GM12878 (cell line): ENCODE data around the gene ABCD4. TPM values are rescaled to one million over a fixed set of nuclear protein-coding genes. Genes with fewer than 3 reads are reported as not detected.

Source experiments
- ATAC-seq: fragments of 200-7000 bp; cut with Tn5 transposase; 3 replicates; pipeline ENCODE4 v1.9.1; 2020; ENCODE audit warnings: mild to moderate bottlenecking, moderate library complexity
- BruUV-seq: library from RNA; stranded (reverse); fragments of 400-500 nt; replicated peaks from 2 replicates; lab custom pipeline; 2021; lab: Mats Ljungman, UMichigan
- CTCF ChIA-PET: fragments of 300-600 bp; sonication (Branson Sonifier 250); formaldehyde crosslinking; extraction: SDS; loops from one replicate; lab custom pipeline; 2021; ENCODE audit warnings: inconsistent platforms; lab: Yijun Ruan, JAX
- POLR2A ChIA-PET: fragments of 350-600 bp; formaldehyde crosslinking; extraction: SDS; loops from one replicate; lab custom pipeline; 2021; ENCODE audit warnings: inconsistent platforms; lab: Charles Lee
- RAD21 ChIA-PET: fragments of 300-600 bp; sonication (Branson Sonifier 250); formaldehyde crosslinking; loops from one replicate; lab custom pipeline; 2023; ENCODE audit warnings: antibody characterized with exemption; ENCODE audit not compliant: unreplicated experiment; lab: Charles Lee
- SMC1A ChIA-PET: fragments of 300-600 bp; sonication (Branson Sonifier 250); formaldehyde crosslinking; loops from one replicate; lab custom pipeline; 2023; ENCODE audit not compliant: unreplicated experiment, uncharacterized antibody; lab: Charles Lee
- DNase-seq: peaks from one replicate; pipeline ENCODE4 v3.0.0-alpha.2; 2011; ENCODE audit warnings: low read depth, low spot score
- FAIRE-seq: peaks from 3 replicates; lab custom pipeline; 2011; peaks lifted over from hg19 to GRCh38; lab: Jason Lieb, UNC
- H2AFZ ChIP-seq: 2 replicates; pipeline ENCODE4 v1.6.0; 2011; ENCODE audit warnings: low read depth, low read length, control low read depth; ENCODE audit not compliant: control insufficient read depth
- H3K27ac ChIP-seq: 2 replicates; pipeline ENCODE4 v1.5.1; 2011; ENCODE audit warnings: control low read depth; ENCODE audit not compliant: control insufficient read depth, insufficient read depth
- H3K27me3 ChIP-seq, 2 experiments: replicated peaks in 1 of 2; 2 replicates each; pipeline versions ENCODE4 v1.6.0 to v1.6.1; 2011; ENCODE audit warnings: low read length in 1 of 2; ENCODE audit not compliant: control insufficient read depth in 2 of 2, insufficient read depth in 2 of 2
- H3K36me3 ChIP-seq, 2 experiments: 2 replicates each; pipeline ENCODE4 v1.5.1; 2011; ENCODE audit warnings: low read length in 1 of 2; ENCODE audit not compliant: control insufficient read depth in 2 of 2, insufficient read depth in 2 of 2
- H3K4me1 ChIP-seq: 2 replicates; pipeline ENCODE4 v1.6.1; 2011; ENCODE audit warnings: mild to moderate bottlenecking, low read length, moderate library complexity, mixed read lengths; ENCODE audit not compliant: control insufficient read depth, insufficient read depth
- H3K4me2 ChIP-seq: 2 replicates; pipeline ENCODE4 v1.6.0; 2011; ENCODE audit warnings: control low read depth; ENCODE audit not compliant: control insufficient read depth, insufficient read depth
- H3K4me3 ChIP-seq: fragments of 200-600 bp; sonication (generic); 2 replicates; pipeline ENCODE4 v1.5.1; 2016
- H3K79me2 ChIP-seq: 2 replicates; pipeline ENCODE4 v1.6.0; 2011; ENCODE audit warnings: low read length; ENCODE audit not compliant: control insufficient read depth, insufficient read depth
- H3K9ac ChIP-seq: 2 replicates; pipeline ENCODE4 v1.8.0; 2011; ENCODE audit warnings: low read length, control low read depth, mixed read lengths; ENCODE audit not compliant: control insufficient read depth, insufficient read depth
- H3K9me3 ChIP-seq: replicated peaks from 3 replicates; pipeline ENCODE4 v1.5.1; 2011; ENCODE audit warnings: mild to moderate bottlenecking, low read length; ENCODE audit not compliant: control insufficient read depth, insufficient read depth
- H4K20me1 ChIP-seq: 2 replicates; pipeline ENCODE4 v1.6.0; 2011; ENCODE audit not compliant: control insufficient read depth, insufficient read depth
- ETV6 ChIP-seq, 2 experiments: fragments of 450-650 bp in 1 of 2; IDR thresholded peaks in 1 of 2; conservative IDR thresholded peaks in 1 of 2; 2 replicates each; pipeline ENCODE4 v1.6.1; 2014; ENCODE audit warnings: antibody characterized with exemption in 1 of 2, borderline replicate concordance in 1 of 2, low read depth in 1 of 2, mild to moderate bottlenecking in 1 of 2, moderate library complexity in 1 of 2
- NBN ChIP-seq: fragments of 450-650 bp; IDR thresholded peaks from 2 replicates; pipeline ENCODE4 v1.6.1; 2016
- PRDM15 ChIP-seq: fragments of 450-650 bp; formaldehyde crosslinking; IDR thresholded peaks from 2 replicates; pipeline ENCODE4 v1.4.0; 2020; ENCODE audit warnings: mild to moderate bottlenecking, moderate library complexity
- RFX5 ChIP-seq: IDR thresholded peaks from 2 replicates; pipeline ENCODE4 v1.6.1; 2011; ENCODE audit warnings: low read depth, low read length, improper control_type of control experiment
- STAT1 ChIP-seq: fragments of 450-650 bp; conservative IDR thresholded peaks from 2 replicates; pipeline ENCODE4 v1.6.1; 2014; ENCODE audit warnings: antibody characterized with exemption, mild to moderate bottlenecking
- ZBTB11 ChIP-seq: fragments of 450-650 bp; formaldehyde crosslinking; IDR thresholded peaks from 2 replicates; pipeline ENCODE4 v1.5.0; 2022; ENCODE audit warnings: mild to moderate bottlenecking, missing genetic modification characterization
- ZNF622 ChIP-seq: fragments of 450-650 bp; IDR thresholded peaks from 2 replicates; pipeline ENCODE4 v1.6.1; 2017; ENCODE audit warnings: mild to moderate bottlenecking, inconsistent platforms
- WGBS: methylation state at CpG from one replicate; pipeline ENCODE4 v1.1.6; 2016; ENCODE audit warnings: low lambda C conversion rate; ENCODE audit not compliant: insufficient replicate concordance, insufficient coverage; ENCODE audit errors: missing lambda C conversion rate; 5-methylcytosine and 5-hydroxymethylcytosine counted together
- in situ Hi-C: fragments of 300-500 bp; cut with MboI; formaldehyde crosslinking; loops from 9 replicates; pipeline ENCODE4 v1.14.3; 2018; ENCODE audit warnings: mixed read lengths
- intact Hi-C: fragments of 100-400 bp; cut with micrococcal nuclease; formaldehyde crosslinking; loops from one replicate; pipeline ENCODE4 v1.14.2; 2022; ENCODE audit not compliant: unreplicated experiment
- polyA plus RNA-seq, 11 experiments: library from polyadenylated mRNA; depleted of rRNA in 4 of 11; unstranded in 6 of 11; stranded (reverse) in 5 of 11; fragments of >200 nt; fragmentation: Nextera tagmentation in 4 of 11; fragmentation: Illumina TruSeq in 1 of 11; extraction: Ambion mirVana in 4 of 11; extraction: Trizol in 1 of 11; gene quantifications; 1 replicate in 1 of 11; 2 replicates in 10 of 11; pipeline versions ENCODE4 v1.2.1 to v1.2.3, GENCODE V29; 2011 to 2016; ENCODE audit warnings: inconsistent platforms in 2 of 11, missing spikeins in 2 of 11, low read depth in 1 of 11
- total RNA-seq, 4 experiments: library from RNA; depleted of rRNA in 3 of 4; stranded (reverse); fragments of >200 nt in 3 of 4; fragmentation: Illumina TruSeq in 1 of 4; extraction: Trizol in 1 of 4; gene quantifications; 2 replicates each; pipeline versions ENCODE4 v1.2.1 to v1.2.3, GENCODE V29; 2013 to 2021
- TF ChIP-seq, protein P1 (sequence below): fragments of 450-650 bp; IDR thresholded peaks from 2 replicates; pipeline ENCODE4 v1.6.1; 2017; ENCODE audit warnings: borderline replicate concordance

ABCD4 gene
- total and polyA plus RNA-seq, 10 of the 15 experiments (the other 5 are each of a cell fraction or from before 2014, with no cell fraction given) = 5.7 to 29.5 (median 23.4) TPM

DNA sequence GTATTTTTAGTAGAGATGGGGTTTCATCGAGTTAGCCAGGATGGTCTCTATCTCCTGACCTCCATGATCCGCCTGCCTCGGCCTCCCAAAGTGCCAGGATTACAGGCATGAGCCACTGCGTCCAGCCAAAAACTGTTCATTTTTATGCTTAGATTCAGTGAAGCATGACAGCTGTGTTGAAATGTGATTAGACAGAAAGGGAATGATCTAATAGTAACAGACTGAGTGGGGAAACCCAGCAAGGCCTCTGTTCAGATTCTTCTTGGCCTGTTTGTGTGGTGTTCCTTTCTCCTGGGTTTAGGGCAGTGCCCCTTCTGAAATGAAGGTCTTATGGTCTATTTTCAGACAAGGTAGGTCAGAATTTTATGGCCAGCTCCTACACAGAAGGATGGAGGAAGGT, 11.8 kb upstream of the ABCD4 start:
- Histone ChIP-seq H3K27me3 (no peaks in the 10 kb centered on the region; a peak in 1 of 4 replicates), H3K79me2 (no peaks in the 10 kb centered on the region), H3K4me1 (no peaks in the 10 kb centered on the region), H3K4me2 (no peak overlapping the region), H4K20me1 (no peaks in the 10 kb centered on the region), H3K27ac (no peak overlapping the region), H3K4me3 (no peak overlapping the region), H3K36me3 (no peaks in the 10 kb centered on the region), H2AFZ (no peak overlapping the region), H3K9ac (no peak overlapping the region), H3K9me3 (no peaks in the 10 kb centered on the region)
- BruUV-seq = no TSS peak
- ChIA-PET RAD21 (no interaction called here), POLR2A (no interaction called here), SMC1A (no interaction called here), CTCF (interaction anchor here (0.6 kb wide), 1 partner anchor 429 kb away, joined by 3 read pairs; no protein-coding TSS in a partner anchor)
- ATAC-seq (peak; percentile 53), FAIRE-seq (no peak), DNase-seq (no peak)
- 65% methylated on average over 4 of the region's 4 CpGs for WGBS
- TF ChIP-seq RFX5 (no peak), ETV6 (conservative IDR thresholded peaks at IDR 0.05 in 1 of 2, IDR thresholded peaks at IDR 0.05 in 1 of 2; ENCODE audit: borderline replicate concordance in 1 of 2, low read depth in 1 of 2) (no peak), ZBTB11 (CRISPR knock-in tag) (no peak), NBN (no peak), PRDM15 (no peak), STAT1 (no peak), ZNF622 (no peak)
- TF ChIP-seq, protein P1, sequence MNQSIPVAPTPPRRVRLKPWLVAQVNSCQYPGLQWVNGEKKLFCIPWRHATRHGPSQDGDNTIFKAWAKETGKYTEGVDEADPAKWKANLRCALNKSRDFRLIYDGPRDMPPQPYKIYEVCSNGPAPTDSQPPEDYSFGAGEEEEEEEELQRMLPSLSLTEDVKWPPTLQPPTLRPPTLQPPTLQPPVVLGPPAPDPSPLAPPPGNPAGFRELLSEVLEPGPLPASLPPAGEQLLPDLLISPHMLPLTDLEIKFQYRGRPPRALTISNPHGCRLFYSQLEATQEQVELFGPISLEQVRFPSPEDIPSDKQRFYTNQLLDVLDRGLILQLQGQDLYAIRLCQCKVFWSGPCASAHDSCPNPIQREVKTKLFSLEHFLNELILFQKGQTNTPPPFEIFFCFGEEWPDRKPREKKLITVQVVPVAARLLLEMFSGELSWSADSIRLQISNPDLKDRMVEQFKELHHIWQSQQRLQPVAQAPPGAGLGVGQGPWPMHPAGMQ = no peak
- in situ Hi-C loops = no loop called here
- intact Hi-C loops = no loop called here
